OCI-LY7 (cell line): ENCODE measurements around the gene IGF2. TPM values are rescaled to one million over a fixed set of nuclear protein-coding genes. Genes with fewer than 3 reads are reported as not detected.

Experiments
- BruUV-seq: library from RNA; stranded (reverse); fragments of 400-500 nt; replicated peaks from 2 replicates; lab custom pipeline; 2021; lab: Mats Ljungman, UMichigan
- CTCF ChIA-PET: fragments of 300-600 bp; sonication (Branson Sonifier 250); formaldehyde crosslinking; loops from one replicate; lab custom pipeline; 2022; ENCODE audit warnings: antibody characterized with exemption; ENCODE audit not compliant: unreplicated experiment; lab: Charles Lee
- POLR2A ChIA-PET: fragments of 300-600 bp; sonication (Branson Sonifier 250); formaldehyde crosslinking; loops from one replicate; lab custom pipeline; 2022; ENCODE audit warnings: antibody characterized with exemption; lab: Charles Lee
- DNase-seq: peaks from one replicate; pipeline ENCODE4 v3.0.0-alpha.2; 2015; ENCODE audit warnings: low spot score
- H2AFZ ChIP-seq: fragments of 200-600 bp; sonication (generic), shearing (Covaris generic); 2 replicates; pipeline ENCODE4 v1.6.1; 2014; ENCODE audit warnings: mild to moderate bottlenecking, antibody characterized with exemption, low read length, moderate library complexity
- H3K27ac ChIP-seq: fragments of 200-600 bp; sonication (generic); 2 replicates; pipeline ENCODE4 v1.5.1; 2014; ENCODE audit warnings: mixed run types, low read depth, mild to moderate bottlenecking, moderate library complexity, low read length, inconsistent platforms; ENCODE audit not compliant: poor library complexity, severe bottlenecking
- H3K36me3 ChIP-seq: fragments of 200-600 bp; sonication (generic); 2 replicates; pipeline ENCODE4 v1.6.1; 2014; ENCODE audit warnings: mild to moderate bottlenecking, antibody characterized with exemption, low read length, moderate library complexity, mixed read lengths; ENCODE audit not compliant: insufficient read depth
- H3K4me1 ChIP-seq: fragments of 200-600 bp; sonication (generic); 2 replicates; pipeline ENCODE4 v1.5.1; 2014; ENCODE audit warnings: mild to moderate bottlenecking, low read length; ENCODE audit not compliant: insufficient read depth, poor library complexity, severe bottlenecking
- H3K4me2 ChIP-seq: fragments of 200-600 bp; sonication (generic); 2 replicates; pipeline ENCODE4 v1.6.1; 2014; ENCODE audit warnings: mild to moderate bottlenecking, low read length
- H3K4me3 ChIP-seq: fragments of 200-600 bp; sonication (generic); 2 replicates; pipeline ENCODE4 v1.5.1; 2014; ENCODE audit warnings: mild to moderate bottlenecking, low read depth, low read length; ENCODE audit not compliant: poor library complexity, severe bottlenecking
- H3K79me2 ChIP-seq: fragments of 200-600 bp; sonication (generic); 2 replicates; pipeline ENCODE4 v1.6.1; 2016; ENCODE audit warnings: low read depth, mild to moderate bottlenecking, low read length, moderate library complexity, mixed read lengths; ENCODE audit not compliant: insufficient read depth
- H3K9me2 ChIP-seq: fragments of 200-600 bp; sonication (generic); 2 replicates; pipeline ENCODE4 v1.6.1; 2016; ENCODE audit warnings: mild to moderate bottlenecking, low read length, mixed read lengths; ENCODE audit not compliant: insufficient read depth
- H3K9me3 ChIP-seq: fragments of 200-600 bp; sonication (generic); 2 replicates; pipeline ENCODE4 v1.6.1; 2014; ENCODE audit warnings: mild to moderate bottlenecking, mixed run types, low read length, mixed read lengths
- H4K20me1 ChIP-seq: fragments of 200-600 bp; sonication (generic); 2 replicates; pipeline ENCODE4 v1.6.1; 2014; ENCODE audit warnings: mild to moderate bottlenecking, antibody characterized with exemption, low read length, moderate library complexity, mixed read lengths; ENCODE audit not compliant: insufficient read depth
- CTCF ChIP-seq: fragments of 200-600 bp; sonication (generic); conservative IDR thresholded peaks from 2 replicates; pipeline ENCODE4 v1.5.1; 2014; ENCODE audit warnings: mild to moderate bottlenecking, antibody characterized with exemption, low read length, moderate library complexity, mixed read lengths
- EZH2phosphoT487 ChIP-seq: fragments of 200-600 bp; sonication (generic); IDR thresholded peaks from 2 replicates; pipeline ENCODE4 v1.6.1; 2018; ENCODE audit warnings: low read depth, borderline replicate concordance, mild to moderate bottlenecking, mixed run types, antibody characterized with exemption, low read length, moderate library complexity, mixed read lengths
- intact Hi-C: fragments of 100-400 bp; cut with micrococcal nuclease; formaldehyde crosslinking; loops from one replicate; pipeline ENCODE4 v1.10.0; 2022; ENCODE audit not compliant: unreplicated experiment
- total RNA-seq, 2 experiments: library from RNA; depleted of rRNA in 1 of 2; stranded (reverse); fragments of >200 nt in 1 of 2; shearing (Covaris generic) in 1 of 2; gene quantifications; 2 replicates each; pipeline ENCODE4 v1.2.3, GENCODE V29; 2014 to 2022

IGF2 gene
- total RNA-seq, 2 experiments from 2014 or later = not detected

GRCh38 chr11:2093575-2094353 is 45.4 kb downstream of the IGF2 start:
- BruUV-seq = no TSS peak
- Histone ChIP-seq H3K79me2 (no peaks in the 10 kb centered on the region), H3K9me3 (no peaks in the 10 kb centered on the region), H3K27ac (no peak overlapping the region), H3K4me1 (no peaks in the 10 kb centered on the region), H3K4me3 (no peak overlapping the region), H2AFZ (no peak overlapping the region), H3K36me3 (no peaks in the 10 kb centered on the region), H3K9me2 (no peaks in the 10 kb centered on the region), H3K4me2 (no peak overlapping the region), H4K20me1 (no peaks in the 10 kb centered on the region)
- intact Hi-C loops = no loop called here
- no peak for DNase-seq
- TF ChIP-seq EZH2phosphoT487 = no peak
- no peak for TF ChIP-seq CTCF
- ChIA-PET CTCF (no interaction called here), POLR2A (no interaction called here)

- ChIA-PET POLR2A (no interaction called here), CTCF (no interaction called here)
- Histone ChIP-seq H3K9me2 (no peaks in the 10 kb centered on the region), H3K27ac (no peak overlapping the region), H3K4me2 (no peak overlapping the region), H4K20me1 (no peaks in the 10 kb centered on the region), H2AFZ (no peak overlapping the region), H3K79me2 (no peaks in the 10 kb centered on the region), H3K4me1 (no peaks in the 10 kb centered on the region), H3K9me3 (no peaks in the 10 kb centered on the region), H3K36me3 (no peaks in the 10 kb centered on the region), H3K4me3 (no peak overlapping the region)
- TF ChIP-seq EZH2phosphoT487 = no peak
- intact Hi-C loops = no loop called here
- no peak for DNase-seq
- no TSS peak for BruUV-seq
Measured at GRCh38 chr11:2092956-2093412, 46.2 kb downstream of the IGF2 start.

- H2AFZ ChIP-seq = no peak overlapping the region
- H3K4me1 ChIP-seq = no peaks in the 10 kb centered on the region
- BruUV-seq = no TSS peak
- H3K9me3 ChIP-seq = no peaks in the 10 kb centered on the region
- H3K36me3 ChIP-seq = no peaks in the 10 kb centered on the region
- ChIA-PET POLR2A (no interaction called here), CTCF (no interaction called here)
- TF ChIP-seq EZH2phosphoT487 = no peak
- TF ChIP-seq CTCF = no peak
- intact Hi-C loops = no loop called here
- H3K27ac ChIP-seq = no peak overlapping the region
- no peak overlapping the region for H3K4me3 ChIP-seq
- H4K20me1 ChIP-seq = no peaks in the 10 kb centered on the region
- H3K9me2 ChIP-seq = no peaks in the 10 kb centered on the region
- no peak for DNase-seq
- no peak overlapping the region for H3K4me2 ChIP-seq
- no peaks in the 10 kb centered on the region for H3K79me2 ChIP-seq
Measured at GRCh38 chr11:2092464-2092910, 46.7 kb downstream of the IGF2 start.
